Measurements from ENCODE around the gene ENAM.
A peak's percentile ranks its signal among the peaks of the same experiment; 100 is the strongest.
"Not testable (repeated sequence)": the region's sequence is repeated elsewhere in the genome, so short reads cannot be mapped to it uniquely, and the experiment has no call there.

The ENAM gene

DNA sequence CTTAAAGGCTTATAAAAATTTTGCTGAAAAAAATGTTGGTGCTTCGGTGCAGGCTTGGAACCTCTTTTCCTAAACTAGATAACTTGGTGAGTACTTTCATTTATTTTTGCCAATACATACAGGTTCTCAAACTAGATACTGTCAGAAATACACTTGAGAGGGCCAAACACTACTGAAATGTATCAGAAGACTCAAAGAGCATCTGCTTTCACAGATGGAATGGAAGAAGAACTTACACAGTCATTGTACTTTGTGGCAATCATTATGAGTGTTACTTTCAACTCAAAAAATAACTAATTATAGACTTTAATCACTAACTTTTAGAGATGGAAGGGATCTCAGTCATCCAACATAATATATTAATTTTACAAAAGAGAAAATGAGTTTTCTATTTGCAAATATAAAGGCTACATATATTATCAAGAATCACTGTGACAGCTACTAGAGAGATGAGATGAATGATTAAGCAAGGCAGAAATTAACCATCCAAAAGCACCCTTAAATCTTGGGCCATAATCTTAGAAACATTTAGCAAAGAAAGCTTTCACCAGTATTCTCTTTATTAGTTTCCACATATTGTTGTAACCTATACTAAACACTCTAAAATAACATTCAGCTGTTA lies 1.0 kb downstream of the ENAM start:
- DNase-seq (ENCODE audit: low spot score): no peak

DNA sequence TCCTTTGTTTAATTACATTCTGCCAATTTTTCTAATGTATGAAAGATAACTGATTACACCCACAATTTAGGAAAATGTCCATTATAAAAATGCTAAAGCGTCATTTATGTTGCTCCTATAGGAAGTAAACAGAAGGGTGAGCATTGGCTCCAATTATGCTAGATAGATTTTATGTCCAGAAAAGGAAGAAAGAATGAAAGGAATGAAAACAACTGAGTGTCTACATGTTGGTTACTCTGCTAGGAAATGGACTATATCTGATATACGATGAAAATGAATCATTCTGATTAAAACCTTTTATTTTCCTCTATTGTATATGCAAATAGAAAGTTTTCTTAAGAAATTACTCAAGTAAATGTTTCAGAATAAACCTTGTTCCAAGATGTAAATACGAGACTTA lies 1.6 kb downstream of the ENAM start:
- DNase-seq (ENCODE audit: low spot score): no peak

DNA sequence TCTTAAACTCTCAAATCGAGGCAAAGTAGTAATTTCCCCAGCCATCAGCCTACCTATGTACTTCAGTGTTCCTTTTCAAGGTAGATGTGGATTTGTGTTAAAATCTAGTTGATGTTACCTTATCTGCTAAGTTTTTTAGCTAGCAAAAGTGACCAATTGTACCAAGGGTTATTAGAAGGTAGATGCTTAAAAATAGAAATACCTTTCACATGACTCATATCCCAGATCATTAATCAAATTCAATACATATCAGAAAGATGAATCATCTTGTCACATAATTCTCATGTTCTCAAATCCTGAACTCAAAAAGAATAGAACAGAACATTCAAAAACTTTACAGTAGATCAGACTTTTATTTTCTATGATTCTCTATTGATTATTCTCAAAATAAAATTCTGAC lies 3.5 kb downstream of the ENAM start:
- no peak for DNase-seq (ENCODE audit: low spot score)

DNA sequence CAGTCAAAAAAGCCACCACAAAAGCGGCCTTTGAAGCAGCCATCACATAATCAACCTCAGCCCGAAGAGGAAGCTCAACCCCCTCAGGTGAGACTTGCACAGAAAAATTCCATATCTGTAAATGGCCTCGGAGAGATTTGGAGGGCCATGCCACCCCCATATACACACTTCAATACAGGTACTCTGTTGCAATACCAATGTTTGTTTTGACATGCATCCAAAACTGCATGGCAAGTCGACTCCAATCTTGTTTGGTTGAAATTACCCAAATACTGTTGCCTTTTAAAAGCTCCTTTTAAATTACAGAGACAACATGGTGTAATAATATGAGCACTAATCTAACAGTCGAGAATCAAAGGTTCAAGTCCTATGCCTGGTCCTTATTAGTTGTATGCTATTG lies 5.9 kb downstream of the ENAM start:
- DNase-seq (ENCODE audit: low spot score): no peak

DNA sequence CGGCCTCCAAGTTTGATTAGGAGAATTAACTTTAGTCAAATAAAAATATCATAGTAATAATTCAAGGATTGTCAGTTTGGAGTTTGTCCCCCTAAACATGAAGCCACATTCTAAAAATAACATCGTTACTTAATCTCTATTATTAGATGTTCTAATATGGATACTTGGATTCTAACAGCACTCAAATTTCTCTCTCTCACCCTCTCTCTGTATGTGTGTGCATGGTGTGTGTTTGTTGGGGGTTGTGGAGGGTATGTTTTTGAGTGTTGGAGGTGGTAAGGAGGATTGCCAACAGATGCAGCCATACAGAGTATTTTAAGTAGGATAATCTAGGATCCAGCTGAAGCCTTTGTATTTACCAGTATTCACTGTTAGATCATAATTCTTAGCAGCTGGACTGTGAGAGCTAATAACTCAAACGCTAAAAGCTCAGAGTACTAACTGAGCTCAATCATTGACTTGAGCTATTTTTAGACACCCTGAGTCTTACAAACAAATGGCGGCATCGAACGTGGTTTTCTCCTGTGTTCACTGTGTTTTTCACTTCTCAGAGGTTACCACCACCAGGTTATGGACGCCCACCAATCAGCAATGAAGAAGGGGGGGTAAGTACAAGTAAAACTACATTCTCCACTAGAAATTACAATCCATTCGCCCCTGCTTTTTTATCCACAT lies 8.8 kb downstream of the ENAM start:
- DNase-seq (ENCODE audit: low spot score): no peak

DNA sequence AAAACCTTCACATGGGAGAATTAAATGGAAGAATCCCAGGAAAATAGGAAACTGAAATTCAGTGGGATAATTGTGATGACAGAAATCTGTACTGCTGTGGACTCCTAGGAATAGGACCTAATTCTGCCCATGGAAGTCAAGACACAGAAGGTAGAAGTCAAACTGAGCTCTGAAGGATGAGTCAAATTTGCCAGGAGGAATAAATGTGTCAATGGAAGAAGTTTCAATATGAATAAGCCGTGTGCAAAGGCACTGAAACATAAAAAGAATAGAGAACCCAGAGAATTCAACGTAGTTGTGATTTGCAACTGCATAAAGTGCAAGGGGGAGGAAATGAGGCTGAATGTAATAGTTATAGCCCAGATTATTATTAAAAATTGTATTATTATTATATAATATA lies 11.6 kb downstream of the ENAM start:
- DNase-seq (ENCODE audit: low spot score): no peak

DNA sequence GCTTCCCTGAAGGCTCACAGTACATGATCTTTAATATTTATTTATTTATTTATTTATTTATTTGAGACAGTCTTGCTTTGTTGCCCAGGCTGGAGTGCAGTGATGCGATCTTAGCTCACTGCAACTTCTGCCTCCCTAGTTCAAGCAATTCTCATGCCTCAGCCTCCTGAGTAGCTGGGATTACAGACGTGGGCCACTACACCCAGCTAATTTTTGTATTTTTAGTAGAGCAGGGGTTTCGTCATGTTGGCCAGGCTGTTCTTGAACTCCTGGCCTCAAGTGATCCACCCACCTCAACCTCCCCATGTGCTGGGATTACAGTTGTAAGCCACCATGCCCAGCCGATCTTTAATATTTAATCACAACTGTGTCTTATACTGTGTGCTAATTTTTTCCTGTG lies 22.2 kb downstream of the ENAM start:
- not testable (repeated sequence) for DNase-seq (ENCODE audit: low spot score)

DNA sequence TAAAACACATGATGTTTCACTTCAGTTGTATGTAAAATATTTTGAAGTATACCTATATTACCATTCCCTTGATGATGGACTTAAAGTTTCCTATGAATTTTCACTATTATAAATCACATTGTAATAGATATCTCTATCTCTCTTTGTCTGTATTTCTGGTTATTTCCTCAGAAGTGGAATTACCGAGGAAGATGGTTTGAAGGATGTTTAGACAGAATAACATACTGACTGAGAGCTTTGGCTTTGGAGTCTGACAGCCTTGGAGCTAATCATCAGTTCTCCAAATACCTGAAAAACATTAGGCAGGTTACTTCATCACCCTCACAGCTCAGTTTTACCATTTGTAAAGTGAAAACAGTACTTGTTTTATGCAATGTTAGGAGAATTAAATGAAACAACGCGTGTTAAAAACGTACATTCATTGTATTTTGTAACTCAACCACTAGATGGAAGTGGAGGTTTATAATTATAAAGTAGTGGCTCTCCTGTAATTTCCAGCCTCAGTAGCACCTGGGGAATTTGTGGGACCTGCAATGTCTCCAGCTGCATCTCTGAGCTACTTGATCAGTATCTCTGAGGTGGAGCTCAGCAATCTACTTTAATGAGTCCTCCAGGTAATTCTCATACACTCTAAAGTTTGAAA lies 23.4 kb downstream of the ENAM start:
- DNase-seq (ENCODE audit: low spot score): peak; percentile 25

DNA sequence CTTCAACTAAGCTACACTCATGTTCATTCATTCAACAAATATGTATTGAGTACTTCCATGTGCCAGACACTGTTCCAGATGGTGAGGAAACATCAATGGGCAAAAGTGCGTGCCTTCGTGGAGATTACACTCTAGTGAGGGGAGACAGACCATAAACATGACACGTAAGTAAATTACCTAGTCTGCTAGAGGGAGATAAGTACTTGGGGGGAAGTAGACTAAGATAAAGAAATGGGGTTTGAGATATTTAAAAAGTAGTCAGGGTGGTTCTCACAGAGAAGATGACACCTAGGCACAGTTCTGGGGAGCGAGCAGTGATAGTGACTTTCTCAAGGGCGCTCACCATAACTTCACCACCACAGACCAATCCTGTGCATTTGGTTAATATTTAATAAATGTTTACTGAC lies 26.1 kb downstream of the ENAM start:
- DNase-seq (ENCODE audit: low spot score): no peak

DNA sequence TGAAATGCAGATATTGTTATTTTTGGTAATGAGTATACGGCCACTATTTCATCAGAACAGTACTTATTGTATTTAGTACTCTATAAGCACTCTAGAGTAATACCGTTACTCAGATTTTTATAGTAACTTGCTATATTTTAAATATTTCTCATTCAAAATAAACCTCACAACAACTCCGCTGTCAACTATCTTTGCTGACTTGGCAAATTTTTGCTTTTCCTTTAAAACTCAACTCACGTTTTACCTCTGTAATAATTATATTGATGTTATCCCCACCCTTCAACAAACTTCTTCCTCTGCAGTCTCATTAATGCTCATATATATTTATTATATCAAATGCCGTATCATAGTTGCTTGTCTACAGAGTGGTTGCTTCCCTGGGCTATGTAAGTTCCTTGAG lies 28.8 kb downstream of the ENAM start:
- no peak for DNase-seq (ENCODE audit: low spot score)

DNA sequence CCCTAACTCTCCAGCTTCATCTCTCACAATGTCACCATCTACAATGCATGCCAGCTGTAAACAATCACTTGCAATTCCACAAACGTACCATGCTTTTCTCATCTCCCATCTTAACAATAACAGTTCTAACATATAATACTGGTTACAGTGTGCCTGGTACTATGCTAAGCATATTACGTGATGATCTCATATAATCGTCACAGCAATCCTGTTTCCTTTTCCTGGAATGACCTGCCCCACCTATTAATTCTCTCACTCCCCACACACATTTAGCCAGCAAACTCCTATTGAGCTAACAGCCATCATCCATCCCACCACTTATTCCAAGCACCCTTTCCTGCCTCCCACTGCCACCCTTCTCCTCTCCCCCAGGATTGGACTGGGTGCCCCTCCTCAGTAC lies 29.9 kb downstream of the ENAM start:
- DNase-seq (ENCODE audit: low spot score): no peak

DNA sequence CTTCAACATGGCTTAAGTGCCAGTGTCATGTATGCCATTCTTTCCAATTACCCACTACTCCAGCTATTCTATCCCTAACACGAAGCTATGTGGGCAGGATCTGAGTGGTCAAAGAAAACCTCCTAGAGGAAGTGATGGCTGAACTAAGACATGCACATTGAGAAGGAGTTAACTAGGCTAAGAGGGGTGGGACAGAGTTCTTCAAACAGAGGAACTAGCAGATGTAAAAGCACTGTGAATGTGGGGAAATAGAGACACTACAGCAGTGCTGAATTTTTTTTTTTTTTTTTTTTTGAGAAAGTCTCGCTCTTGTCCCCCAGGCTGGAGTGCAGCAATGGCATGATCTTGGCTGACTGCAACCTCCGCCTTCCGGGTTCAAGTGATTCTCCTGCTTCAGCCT lies 31.6 kb downstream of the ENAM start:
- no peak for DNase-seq (ENCODE audit: low spot score)

DNA sequence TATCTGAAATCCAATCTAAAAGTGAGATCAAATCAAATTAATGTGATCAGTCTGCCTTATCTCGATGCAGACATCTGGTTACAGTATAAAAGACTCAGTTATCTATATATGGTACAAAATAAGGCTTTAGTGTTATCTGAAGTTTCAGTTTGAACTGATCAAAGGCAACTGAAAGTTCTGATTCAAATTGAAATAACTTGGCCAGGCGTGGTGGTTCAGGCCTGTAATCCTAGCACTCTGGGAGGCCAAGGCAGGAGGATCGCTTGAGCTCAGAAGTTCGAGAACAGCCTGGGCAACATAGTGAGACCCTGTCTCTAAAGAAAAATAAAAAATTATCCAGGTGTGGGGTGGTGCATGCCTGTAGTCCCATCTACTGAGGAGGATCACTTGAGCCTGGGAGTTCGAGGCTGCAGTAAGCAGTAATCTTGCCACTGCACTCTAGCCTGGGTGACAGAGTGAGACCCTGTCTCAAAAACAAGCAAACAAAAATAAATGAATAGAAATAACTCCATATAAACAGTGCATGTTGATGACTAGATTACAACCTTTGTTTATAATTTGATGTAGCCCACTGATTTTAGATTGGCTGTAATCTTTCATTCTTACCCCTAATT lies 32.9 kb downstream of the ENAM start:
- not testable (repeated sequence) for DNase-seq (ENCODE audit: low spot score)

DNA sequence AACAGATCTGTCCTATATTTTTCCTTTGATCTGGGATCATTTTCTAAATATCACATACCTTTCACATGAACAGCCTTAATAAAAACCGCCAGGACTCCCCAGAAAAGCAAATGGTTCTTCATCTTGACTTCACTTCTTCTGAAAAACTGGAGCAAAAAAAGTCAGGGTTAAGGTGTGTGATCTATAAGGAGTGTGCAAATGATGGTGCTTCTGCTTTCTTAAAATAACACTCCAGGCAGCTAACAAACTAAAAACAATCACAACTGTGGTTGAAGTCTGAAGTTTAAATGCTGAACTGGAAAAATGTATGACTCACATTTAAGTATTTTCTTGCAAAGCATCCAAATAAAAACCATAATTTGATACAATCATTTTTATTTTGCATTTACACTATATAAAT lies 37.8 kb downstream of the ENAM start, which contains the start of gene JCHAIN:
TSS of gene JCHAIN (minus strand) at position 140 of the 400 bp plus-strand sequence. CDS start at position 122, 18 bp downstream.
- no peak for DNase-seq (ENCODE audit: low spot score)

DNA sequence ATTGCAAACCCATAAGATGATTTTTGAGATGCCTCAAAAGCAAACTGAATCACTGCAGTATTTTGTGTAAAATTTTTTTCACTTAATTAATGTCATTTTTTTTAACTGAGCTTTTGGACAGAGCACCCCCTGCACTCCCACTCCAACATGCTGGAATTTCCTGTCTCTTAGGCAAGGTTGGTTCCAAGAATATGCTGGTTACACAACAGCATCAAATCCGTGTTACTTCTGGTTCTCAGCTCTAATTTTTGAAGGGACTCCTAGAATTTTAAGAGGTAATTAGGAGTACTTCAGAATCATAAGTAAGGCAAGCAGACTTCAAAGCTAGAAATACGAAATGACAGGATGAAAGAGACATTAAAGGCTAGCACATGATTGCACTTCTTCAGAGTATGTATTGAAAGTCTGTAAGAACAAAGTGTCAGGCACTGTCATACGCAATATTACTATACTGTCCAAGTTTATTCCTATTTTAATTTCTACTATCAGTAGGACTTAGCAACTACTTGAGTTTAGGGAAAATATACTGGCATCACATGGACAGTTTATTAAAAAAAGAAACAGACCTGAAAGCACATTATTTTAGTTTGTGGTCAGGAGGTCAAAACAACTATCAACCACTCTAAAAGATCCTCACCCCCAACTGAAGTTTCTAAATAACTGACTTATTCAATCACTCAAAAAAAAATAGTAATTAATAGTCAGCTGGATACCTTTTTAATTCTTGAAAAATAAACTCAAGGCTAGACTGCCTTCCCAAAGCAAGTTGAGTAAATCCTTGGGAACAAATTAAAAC lies 39.4 kb downstream of the ENAM start:
- DNase-seq (ENCODE audit: low spot score): no peak

DNA sequence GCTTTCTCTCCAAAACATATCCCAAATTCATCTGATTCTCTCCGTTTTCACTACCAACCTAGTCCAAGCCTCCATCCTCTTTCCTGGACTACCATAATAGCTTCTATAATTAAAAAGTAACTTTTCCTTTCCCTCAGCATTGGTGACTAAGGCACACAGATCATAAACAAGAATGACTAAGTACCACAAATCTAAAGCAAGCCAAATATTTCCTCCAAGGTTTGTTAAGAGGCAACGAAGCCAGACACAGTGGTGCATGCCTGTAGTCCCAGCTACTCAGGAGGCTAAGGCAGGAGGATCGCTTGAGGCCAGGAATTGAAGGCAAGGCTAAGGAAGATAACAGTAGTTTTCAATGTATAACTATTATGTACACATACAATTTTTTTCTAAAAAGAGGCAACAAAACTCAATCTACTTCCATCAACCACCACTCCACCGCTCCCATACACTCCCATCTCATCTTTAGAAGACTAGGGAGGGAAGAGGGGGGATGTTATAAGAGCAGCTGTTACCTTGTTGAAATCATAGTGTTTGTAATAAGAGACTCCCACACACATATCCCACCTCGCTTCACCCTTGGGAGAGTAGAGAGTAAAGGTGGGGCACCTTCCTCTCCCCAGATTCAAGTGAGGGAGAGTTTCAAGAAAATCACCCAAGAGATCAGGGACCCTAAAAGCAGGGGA lies 41.9 kb downstream of the ENAM start:
- no peak for DNase-seq (ENCODE audit: low spot score)

DNA sequence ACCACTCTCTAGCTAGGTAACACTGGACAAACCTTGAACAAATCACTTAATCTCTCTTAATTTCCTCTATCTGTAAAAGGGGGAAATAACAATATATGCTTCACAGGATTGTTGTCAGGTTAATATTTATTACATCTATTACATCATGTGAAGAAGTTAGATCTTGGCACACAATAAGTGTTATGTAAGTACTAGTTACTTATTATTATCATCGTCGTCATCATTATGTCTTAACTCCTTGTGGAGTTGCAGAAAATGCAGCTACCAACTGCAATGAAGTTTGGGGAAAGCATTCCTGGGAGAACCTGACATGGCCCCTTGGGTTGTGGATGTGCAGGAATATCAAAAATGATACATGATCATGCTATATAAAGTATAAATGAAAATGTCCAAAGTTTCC lies 42.5 kb downstream of the ENAM start:
- DNase-seq (ENCODE audit: low spot score): no peak

DNA sequence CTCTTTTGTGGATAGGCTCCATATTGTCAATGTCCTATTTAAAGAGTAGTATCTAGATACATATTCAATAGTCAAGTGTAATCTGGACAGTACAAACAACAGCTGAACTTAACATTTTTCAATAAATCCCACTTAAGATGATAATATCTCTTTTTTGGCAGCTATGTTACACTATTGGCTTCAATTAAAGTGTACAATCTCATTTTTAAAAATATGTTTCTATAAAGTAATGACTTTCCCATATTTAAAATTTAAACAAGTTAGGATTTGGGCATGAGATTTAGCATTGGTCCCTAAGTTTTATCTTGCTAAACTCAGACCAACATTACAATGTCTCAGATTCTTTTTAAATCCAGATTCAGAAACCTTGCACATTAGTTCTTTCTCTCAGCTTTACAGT lies 45.6 kb downstream of the ENAM start:
- no peak for DNase-seq (ENCODE audit: low spot score)

DNA sequence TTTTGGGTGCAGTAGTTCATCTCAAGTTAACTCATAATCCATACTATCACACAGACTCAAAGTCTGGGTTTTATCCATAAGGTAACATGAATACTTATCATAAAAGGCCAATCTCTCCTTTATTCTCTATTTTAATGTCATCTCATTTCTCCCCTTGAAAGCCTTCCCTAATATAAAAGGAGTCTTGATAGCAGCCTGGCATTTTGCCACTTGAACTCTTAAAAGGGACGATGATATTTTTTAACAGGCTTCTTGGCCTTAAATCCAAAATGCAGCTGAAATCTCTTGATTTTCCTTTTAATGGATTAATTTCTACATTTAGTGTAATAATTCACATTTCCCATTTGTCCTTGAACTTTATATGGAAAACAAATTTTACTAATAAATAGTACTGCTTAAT lies 46.2 kb downstream of the ENAM start:
- no peak for DNase-seq (ENCODE audit: low spot score)

DNA sequence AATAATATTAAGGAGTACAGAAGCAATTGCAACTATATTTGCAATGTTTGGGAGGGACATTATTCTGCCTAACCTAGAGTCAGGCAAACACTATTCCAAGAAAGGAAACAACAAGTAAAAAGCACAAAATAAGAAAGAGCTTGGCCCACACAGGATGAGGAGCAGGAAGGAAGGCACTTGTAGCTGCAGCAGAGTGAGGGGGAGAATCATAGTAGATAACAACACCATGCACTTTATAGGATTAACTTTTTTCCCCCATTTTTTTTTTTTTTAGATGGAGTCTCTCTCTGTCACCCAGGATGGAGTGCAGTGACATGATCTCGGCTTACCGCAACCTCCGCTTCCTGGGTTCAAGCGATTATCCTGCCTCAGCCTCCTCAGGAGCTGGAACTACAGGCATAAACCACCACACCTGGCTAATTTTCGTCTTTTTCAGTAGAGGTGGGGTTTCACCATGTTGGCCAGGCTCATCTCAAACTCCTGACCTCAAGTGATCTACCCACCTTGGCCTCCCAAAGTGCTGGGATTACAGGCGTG lies 48.1 kb downstream of the ENAM start:
- DNase-seq (ENCODE audit: low spot score): no peak

DNA sequence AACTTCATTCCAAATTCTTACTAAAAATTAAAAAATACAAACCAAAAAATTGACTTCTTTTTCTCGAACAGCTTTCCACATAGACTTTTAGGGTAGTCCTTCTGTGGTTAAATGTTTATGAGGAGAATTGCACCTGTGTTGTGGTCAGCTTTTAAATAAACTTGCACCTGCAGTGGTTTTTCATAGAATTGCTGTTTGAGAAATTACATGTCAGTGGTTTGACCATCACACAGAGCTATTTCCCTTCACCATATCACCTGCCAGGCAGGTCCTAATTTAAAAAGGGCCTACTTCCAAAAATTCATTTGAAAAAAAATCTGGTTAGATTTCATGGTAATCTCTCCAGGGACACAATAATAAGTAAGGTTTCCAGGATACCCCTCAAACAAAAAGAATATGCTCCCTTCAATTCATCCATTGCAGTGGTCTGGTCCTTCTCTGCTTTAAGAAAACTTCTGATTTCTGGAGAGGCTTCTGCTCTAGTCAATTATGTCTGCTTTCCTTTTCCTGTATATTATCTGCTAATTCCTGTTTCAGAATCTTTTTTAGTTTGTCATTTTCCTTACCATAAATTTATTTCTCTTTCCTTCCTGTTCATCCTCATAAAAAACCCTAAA lies 49.9 kb downstream of the ENAM start:
- no peak for DNase-seq (ENCODE audit: low spot score)
